K562 (cell line): ENCODE data around the gene RERE. TPM values are rescaled to one million over a fixed set of nuclear protein-coding genes. Genes with fewer than 3 reads are reported as not detected.
A peak's percentile ranks its signal among the peaks of the same experiment; 100 is the strongest.

Experiments
- ATAC-seq: fragments of 200-7000 bp; cut with Tn5 transposase; 3 replicates; pipeline ENCODE4 v1.9.1; 2020; ENCODE audit warnings: moderate library complexity
- BruUV-seq: library from RNA; stranded (reverse); fragments of 400-500 nt; replicated peaks from 2 replicates; lab custom pipeline; 2021; lab: Mats Ljungman, UMichigan
- CTCF ChIA-PET: fragments of 300-600 bp; formaldehyde crosslinking; extraction: SDS; loops from one replicate; lab custom pipeline; 2021; ENCODE audit warnings: low intra/inter-chr PET ratio; lab: Yijun Ruan, JAX
- POLR2A ChIA-PET: fragments of 300-600, 350-650 bp; sonication (Branson Sonifier 250); formaldehyde crosslinking; extraction: SDS; loops from one replicate; lab custom pipeline; 2021; ENCODE audit warnings: antibody characterized with exemption, inconsistent platforms; lab: Yijun Ruan, JAX
- DNase-seq, 4 experiments: peaks; one replicate each; pipeline versions ENCODE4 v3.0.0 to v3.0.0-alpha.2; 2011 to 2018; ENCODE audit warnings: low spot score in 3 of 4, mixed read lengths in 3 of 4; ENCODE audit errors: extremely low read depth in 1 of 4
- FAIRE-seq: peaks from 2 replicates; lab custom pipeline; 2011; peaks lifted over from hg19 to GRCh38; lab: Jason Lieb, UNC
- H2AFZ ChIP-seq: 2 replicates; pipeline ENCODE4 v1.6.0; 2011; ENCODE audit warnings: low read depth, low read length, control low read depth, inconsistent platforms
- H3K27ac ChIP-seq: fragments of 200-600 bp; 3 replicates; pipeline ENCODE4 v1.8.0; 2011; ENCODE audit warnings: low read depth, mild to moderate bottlenecking, control low read depth, inconsistent platforms, low read length, moderate library complexity, mixed read lengths; ENCODE audit errors: extremely low read depth
- H3K27me3 ChIP-seq, 2 experiments: fragments of 300-600 bp in 1 of 2; 2 replicates in 1 of 2; 3 replicates in 1 of 2; pipeline versions ENCODE4 v1.6.0 to v1.8.0; 2011; ENCODE audit warnings: inconsistent platforms in 2 of 2, low read length in 2 of 2, mild to moderate bottlenecking in 1 of 2, mixed read lengths in 1 of 2, moderate library complexity in 1 of 2; ENCODE audit not compliant: control insufficient read depth in 2 of 2, insufficient read depth in 2 of 2
- H3K36me3 ChIP-seq: fragments of 300-600 bp; 3 replicates; pipeline ENCODE4 v1.8.0; 2011; ENCODE audit warnings: mild to moderate bottlenecking, low read length, inconsistent platforms; ENCODE audit not compliant: control insufficient read depth, insufficient read depth
- H3K4me1 ChIP-seq, 2 experiments: fragments of 200-600 bp in 1 of 2; replicated peaks in 1 of 2; 2 replicates in 1 of 2; 3 replicates in 1 of 2; pipeline versions ENCODE4 v1.5.1 to v1.8.0; 2011; ENCODE audit warnings: inconsistent platforms in 2 of 2, low read length in 2 of 2, mild to moderate bottlenecking in 1 of 2, mixed read lengths in 1 of 2, moderate library complexity in 1 of 2; ENCODE audit not compliant: control insufficient read depth in 2 of 2, insufficient read depth in 2 of 2
- H3K4me2 ChIP-seq: 2 replicates; pipeline ENCODE4 v1.6.1; 2011; ENCODE audit warnings: low read length, control low read depth, inconsistent platforms, mixed read lengths; ENCODE audit not compliant: insufficient read depth
- H3K4me3 ChIP-seq: fragments of 200-600 bp; sonication (generic), shearing (Covaris generic); 2 replicates; pipeline ENCODE4 v1.5.1; 2016; ENCODE audit warnings: control low read depth, inconsistent platforms
- H3K79me2 ChIP-seq: fragments of 200-600 bp; 3 replicates; pipeline ENCODE4 v1.8.0; 2011; ENCODE audit warnings: low read length, inconsistent platforms; ENCODE audit not compliant: control insufficient read depth, insufficient read depth
- H3K9ac ChIP-seq, 2 experiments: 2 replicates each; pipeline versions ENCODE4 v1.6.0 to v1.6.1; 2011; ENCODE audit warnings: low read depth in 2 of 2, low read length in 2 of 2, control low read depth in 1 of 2, inconsistent platforms in 1 of 2, mild to moderate bottlenecking in 1 of 2, mixed read lengths in 1 of 2; ENCODE audit not compliant: insufficient read depth in 1 of 2
- H3K9me1 ChIP-seq: one replicate; pipeline ENCODE4 v1.6.0; 2011; ENCODE audit warnings: inconsistent platforms, mild to moderate bottlenecking, low read length, moderate library complexity; ENCODE audit not compliant: control insufficient read depth, insufficient read depth
- H3K9me3 ChIP-seq: replicated peaks from 2 replicates; pipeline ENCODE4 v1.5.1; 2011; ENCODE audit warnings: low read depth, low read length, inconsistent platforms; ENCODE audit not compliant: control insufficient read depth, insufficient read depth
- H4K20me1 ChIP-seq: replicated peaks from 2 replicates; pipeline ENCODE4 v1.6.1; 2011; ENCODE audit warnings: low read length, inconsistent platforms, mixed read lengths; ENCODE audit not compliant: control insufficient read depth, insufficient read depth
- FOXP4 ChIP-seq: sonication (generic); formaldehyde crosslinking; IDR thresholded peaks from 2 replicates; pipeline ENCODE4 v1.8.0; 2022; ENCODE audit warnings: mild to moderate bottlenecking, missing genetic modification reagents, borderline replicate concordance
- ID3 ChIP-seq, 2 experiments: fragments of 250-450 bp in 1 of 2; fragments of 450-650 bp in 1 of 2; sonication (Bioruptor Pico) in 1 of 2; IDR thresholded peaks; 2 replicates each; pipeline versions ENCODE4 v1.6.1 to v1.8.0; 2016 to 2021; ENCODE audit warnings: mild to moderate bottlenecking in 2 of 2, moderate library complexity in 2 of 2, missing compliant biosample characterization in 1 of 2, missing genetic modification characterization in 1 of 2
- TARDBP ChIP-seq: fragments of 450-650 bp; IDR thresholded peaks from 2 replicates; pipeline ENCODE4 v1.6.1; 2016
- ZBTB1 ChIP-seq: sonication (generic); formaldehyde crosslinking; IDR thresholded peaks from 2 replicates; pipeline ENCODE4 v1.8.1; 2023; ENCODE audit warnings: missing genetic modification reagents, low read depth, mild to moderate bottlenecking, borderline replicate concordance
- WGBS: fragments of 100-300 bp; shearing (Covaris generic); methylation state at CpG from one replicate; pipeline ENCODE4 v1.1.6; 2016; ENCODE audit warnings: low coverage, mixed read lengths; ENCODE audit not compliant: insufficient coverage; ENCODE audit errors: missing lambda C conversion rate; 5-methylcytosine and 5-hydroxymethylcytosine counted together
- in situ Hi-C: fragments of 300-500 bp; cut with MboI; formaldehyde crosslinking; loops from 4 replicates; pipeline ENCODE4 v1.15.0; 2018; ENCODE audit warnings: inconsistent platforms, mixed read lengths
- intact Hi-C: fragments of 100-400 bp; cut with micrococcal nuclease; formaldehyde crosslinking; loops from 2 replicates; pipeline ENCODE4 v1.14.2; 2022
- polyA plus RNA-seq, 8 experiments: library from polyadenylated mRNA; depleted of rRNA in 4 of 8; stranded (reverse) in 5 of 8; unstranded in 3 of 8; fragments of >200 nt; fragmentation: Nextera tagmentation in 2 of 8; fragmentation: Illumina TruSeq in 1 of 8; extraction: Ambion mirVana in 2 of 8; extraction: Trizol in 1 of 8; gene quantifications; 2 replicates each; pipeline versions ENCODE4 v1.2.1 to v1.2.3, GENCODE V29; 2011 to 2014; ENCODE audit warnings: inconsistent platforms in 1 of 8, missing spikeins in 1 of 8
- total RNA-seq, 7 experiments: library from RNA; depleted of rRNA in 6 of 7; stranded (reverse); fragments of >200 nt in 6 of 7; fragmentation: Illumina TruSeq in 2 of 7; extraction: Trizol in 2 of 7; gene quantifications; 2 replicates each; pipeline versions ENCODE4 v1.2.1 to v1.2.3, GENCODE V29; 2011 to 2021; ENCODE audit warnings: low replicate concordance in 1 of 7

RERE gene
- total and polyA plus RNA-seq, 9 of the 15 experiments (the other 6 are each of a cell fraction or from before 2014, with no cell fraction given), result 3.0 to 51.5 (median 13.4) TPM

- Histone ChIP-seq H3K27me3 (no peaks in the 10 kb centered on the region), H3K4me1 (peaks cover 3 to 21% of the 10 kb centered on the region in 2 experiments; a peak in 4 of 5 replicates), H3K9ac (no peak overlapping the region), H3K27ac (no peak overlapping the region), H3K79me2 (peaks cover 16% of the 10 kb centered on the region; the same call in 1 of the 3 replicates), H3K36me3 (peaks cover 29% of the 10 kb centered on the region), H3K9me1 (peaks cover 3% of the 10 kb centered on the region), H3K4me2 (no peak overlapping the region), H4K20me1 (peaks cover 14% of the 10 kb centered on the region; the same call in 1 of the 2 replicates), H3K4me3 (no peak overlapping the region), H2AFZ (no peak overlapping the region), H3K9me3 (no peaks in the 10 kb centered on the region)
- WGBS, result 77% methylated on average over 7 of the region's 7 CpGs
- intact Hi-C loops, result no loop called here
- BruUV-seq, result no TSS peak
- ATAC-seq (no peak), DNase-seq (no peak), FAIRE-seq (no peak)
- ChIA-PET POLR2A (interaction anchor here (1.3 to 1.9 kb wide), 2 partner anchors 10 to 49 kb away, joined by 3 to 4 read pairs; no protein-coding TSS in a partner anchor), CTCF (no interaction called here)
- in situ Hi-C loops, result no loop called here
- TF ChIP-seq ID3 (CRISPR knock-in tag; IDR thresholded peaks at IDR 0.05), result 0 out of 2 replicates have a peak, but pooled peaks have one; percentile 24
- no peak for TF ChIP-seq ID3 (tag; IDR thresholded peaks at IDR 0.05)
- TF ChIP-seq ZBTB1 (CRISPR knock-in tag), result no peak
Observed at GRCh38 chr1:8411803-8412182, 405.6 kb downstream of the RERE start.

GRCh38 chr1:8410791-8411190 lies 406.6 kb downstream of the RERE start:
- in situ Hi-C loops, result no loop called here
- H3K9me1 ChIP-seq, result peaks cover 3% of the 10 kb centered on the region
- ChIA-PET POLR2A (interaction anchor here (1.3 to 2.1 kb wide), 3 partner anchors 11 to 50 kb away, joined by 3 to 6 read pairs (median 4); no protein-coding TSS in a partner anchor), CTCF (no interaction called here)
- peaks cover 3 to 21% of the 10 kb centered on the region in 2 experiments; a peak in 4 of 5 replicates for H3K4me1 ChIP-seq
- no peak overlapping the region for H3K9ac ChIP-seq
- no peak for DNase-seq
- FAIRE-seq, result no peak
- ATAC-seq, result no peak
- peaks cover 14% of the 10 kb centered on the region; the same call in 1 of the 2 replicates for H4K20me1 ChIP-seq
- no peak overlapping the region for H3K27ac ChIP-seq
- H3K4me2 ChIP-seq, result no peak overlapping the region
- WGBS, result 89% methylated on average over 3 of the region's 3 CpGs
- H3K27me3 ChIP-seq, result no peaks in the 10 kb centered on the region
- H3K4me3 ChIP-seq, result no peak overlapping the region
- no peak overlapping the region for H2AFZ ChIP-seq
- BruUV-seq, result no TSS peak
- H3K36me3 ChIP-seq, result peaks cover 25% of the 10 kb centered on the region; the same call in 2 of the 3 replicates
- no peaks in the 10 kb centered on the region for H3K9me3 ChIP-seq
- intact Hi-C loops, result no loop called here
- H3K79me2 ChIP-seq, result peaks cover 16% of the 10 kb centered on the region; the same call in 1 of the 3 replicates
- no peak for TF ChIP-seq TARDBP
- TF ChIP-seq FOXP4 (CRISPR knock-in tag), result no peak
